ENCODE results near the gene HDAC6.

Gene HDAC6

GRCh38 chrX:48784726-48785125, 17.1 kb upstream of the HDAC6 start:
- DNase-seq (ENCODE audit: low read depth): no peak
- H3K4me3 ChIP-seq (ENCODE audit: low read length): no peak overlapping the region

GRCh38 chrX:48785186-48785539, 16.7 kb upstream of the HDAC6 start:
- TF ChIP-seq CTCF (IDR thresholded peaks at IDR 0.05; ENCODE audit: insufficient read depth, low read depth, low read length, missing control alignments): no peak
- no peak for DNase-seq (ENCODE audit: low read depth)

More at GRCh38 chrX:48784726-48785125, 17.1 kb upstream of the HDAC6 start:
- no peak for TF ChIP-seq CTCF (IDR thresholded peaks at IDR 0.05; ENCODE audit: insufficient read depth, low read depth, low read length, missing control alignments)

GRCh38 chrX:48785540-48786214, 16.2 kb upstream of the HDAC6 start:
- no peak for TF ChIP-seq CTCF (IDR thresholded peaks at IDR 0.05; ENCODE audit: insufficient read depth, low read depth, low read length, missing control alignments)
- H3K4me3 ChIP-seq (ENCODE audit: low read length): no peak overlapping the region
- DNase-seq (ENCODE audit: low read depth): no peak

More at GRCh38 chrX:48785186-48785539, 16.7 kb upstream of the HDAC6 start:
- no peak overlapping the region for H3K4me3 ChIP-seq (ENCODE audit: low read length)

- no peak for DNase-seq (ENCODE audit: low read depth)
- no peak for TF ChIP-seq CTCF (IDR thresholded peaks at IDR 0.05; ENCODE audit: insufficient read depth, low read depth, low read length, missing control alignments)
- no peak within 1 kb of the TSS for H3K4me3 ChIP-seq (ENCODE audit: low read length)
These were observed 15.5 kb upstream of the HDAC6 start, which contains the start of gene GATA1 for GRCh38 chrX:48786341-48786800. Gene GATA1 (plus strand): TSS chrX:48786590. CDS start chrX:48791110, 4,520 bp downstream.

- DNase-seq (ENCODE audit: low read depth): no peak
- TF ChIP-seq CTCF (IDR thresholded peaks at IDR 0.05; ENCODE audit: insufficient read depth, low read depth, low read length, missing control alignments): no peak
- H3K4me3 ChIP-seq (ENCODE audit: low read length): no peak overlapping the region
These were observed 14.9 kb upstream of the HDAC6 start for GRCh38 chrX:48786825-48787504.

- no peak for TF ChIP-seq CTCF (IDR thresholded peaks at IDR 0.05; ENCODE audit: insufficient read depth, low read depth, low read length, missing control alignments)
- H3K4me3 ChIP-seq (ENCODE audit: low read length): no peak overlapping the region
- no peak for DNase-seq (ENCODE audit: low read depth)
These were observed 14.1 kb upstream of the HDAC6 start for GRCh38 chrX:48787505-48788443.

Data from epithelial cell of esophagus (primary cell).